A549 (cell line): ENCODE measurements around the gene MOXD1. TPM values are rescaled to one million over a fixed set of nuclear protein-coding genes. Genes with fewer than 3 reads are reported as not detected.

Experiments used
- ATAC-seq, 2 experiments: fragments of 200-7000 bp in 1 of 2; fragments of >200 bp in 1 of 2; cut with Nextera tagmentation in 1 of 2; cut with Tn5 transposase in 1 of 2; 3 replicates each; pipeline versions ENCODE4 v1.8.0 to v1.9.1; 2018 to 2020; ENCODE audit warnings: mild to moderate bottlenecking in 1 of 2, moderate library complexity in 1 of 2
- CTCF ChIA-PET: fragments of 300-600 bp; sonication (Branson Sonifier 250); formaldehyde crosslinking; extraction: SDS; loops from one replicate; lab custom pipeline; 2021; ENCODE audit warnings: antibody characterized with exemption, inconsistent platforms; lab: Yijun Ruan, JAX
- POLR2A ChIA-PET: fragments of 350-600 bp; formaldehyde crosslinking; extraction: SDS; loops from one replicate; lab custom pipeline; 2021; ENCODE audit warnings: antibody characterized with exemption, inconsistent platforms; lab: Yijun Ruan, JAX
- DNase-seq, 2 experiments: peaks; one replicate each; pipeline versions ENCODE4 v3.0.0 to v3.0.0-alpha.2; 2011 to 2016; ENCODE audit warnings: low read depth in 1 of 2, low spot score in 1 of 2
- FAIRE-seq: peaks from 2 replicates; lab custom pipeline; 2011; peaks lifted over from hg19 to GRCh38; lab: Jason Lieb, UNC
- H3K27ac ChIP-seq, 2 experiments: fragments of >200 bp; sonication (Bioruptor Twin); formaldehyde crosslinking; 3 replicates each; pipeline ENCODE4 v1.5.1; 2016 to 2017
- H3K4me1 ChIP-seq: fragments of >200 bp; sonication (Bioruptor Twin); formaldehyde crosslinking; 3 replicates; pipeline ENCODE4 v1.6.1; 2016
- H3K4me2 ChIP-seq: fragments of >200 bp; sonication (Bioruptor Twin); formaldehyde crosslinking; 3 replicates; pipeline ENCODE4 v1.6.1; 2016
- H3K4me3 ChIP-seq: fragments of >200 bp; sonication (Bioruptor Twin); formaldehyde crosslinking; 3 replicates; pipeline ENCODE4 v1.5.1; 2016
- H3K9me3 ChIP-seq: fragments of >200 bp; sonication (Bioruptor Twin); formaldehyde crosslinking; 3 replicates; pipeline ENCODE4 v1.6.1; 2016
- CBX2 ChIP-seq: fragments of 200-600 bp; sonication (generic); IDR thresholded peaks from 2 replicates; pipeline ENCODE4 v1.6.1; 2016; ENCODE audit warnings: low read depth, mild to moderate bottlenecking, borderline replicate concordance
- CEBPB ChIP-seq, 2 experiments: fragments of >200 bp in 1 of 2; sonication (Bioruptor Twin) in 1 of 2; formaldehyde crosslinking in 1 of 2; IDR thresholded peaks; 2 replicates each; pipeline ENCODE4 v1.6.1; 2012 to 2016
- CHD2 ChIP-seq: fragments of 150-350 bp; IDR thresholded peaks from 2 replicates; pipeline ENCODE4 v1.6.1; 2014; ENCODE audit warnings: low read length; ENCODE audit not compliant: partially characterized antibody
- CTCF ChIP-seq: fragments of >200 bp; sonication (Bioruptor Twin); formaldehyde crosslinking; IDR thresholded peaks from 3 replicates; pipeline ENCODE4 v1.5.1; 2016
- E2F6 ChIP-seq: IDR thresholded peaks from 2 replicates; pipeline ENCODE4 v1.6.1; 2012; ENCODE audit warnings: low read depth, borderline replicate concordance
- EHF ChIP-seq: fragments of 250-450 bp; sonication (Bioruptor Pico); IDR thresholded peaks from 2 replicates; pipeline ENCODE4 v1.5.0; 2020; ENCODE audit warnings: mild to moderate bottlenecking
- EP300 ChIP-seq, 2 experiments: fragments of >200 bp; sonication (Bioruptor Twin); formaldehyde crosslinking; IDR thresholded peaks; 2 replicates in 1 of 2; 3 replicates in 1 of 2; pipeline ENCODE4 v1.6.1; 2016 to 2017
- FOSL2 ChIP-seq, 2 experiments: fragments of 450-650 bp in 1 of 2; fragments of >200 bp in 1 of 2; sonication (Bioruptor Twin) in 1 of 2; formaldehyde crosslinking; IDR thresholded peaks; 2 replicates each; pipeline versions ENCODE4 v1.5.0 to v1.6.1; 2016 to 2020; ENCODE audit warnings: mild to moderate bottlenecking in 1 of 2, moderate library complexity in 1 of 2
- HDAC2 ChIP-seq: fragments of 200-600 bp; sonication (generic); IDR thresholded peaks from 2 replicates; pipeline ENCODE4 v1.6.1; 2016
- HES2 ChIP-seq: fragments of >200 bp; sonication (Bioruptor Twin); formaldehyde crosslinking; IDR thresholded peaks from 2 replicates; pipeline ENCODE4 v1.6.1; 2016
- HEYL ChIP-seq: fragments of 250-450 bp; sonication (Bioruptor Pico); IDR thresholded peaks from 2 replicates; pipeline ENCODE4 v1.8.0; 2021; ENCODE audit warnings: mild to moderate bottlenecking, moderate library complexity
- HOXA7 ChIP-seq: fragments of 250-450 bp; sonication (Bioruptor Pico); IDR thresholded peaks from 2 replicates; pipeline ENCODE4 v1.5.0; 2020; ENCODE audit warnings: mild to moderate bottlenecking, moderate library complexity
- HOXB13 ChIP-seq: fragments of 250-450 bp; sonication (Bioruptor Pico); IDR thresholded peaks from 2 replicates; pipeline ENCODE4 v1.5.0; 2020; ENCODE audit warnings: low read depth, mild to moderate bottlenecking, moderate library complexity
- HOXB5 ChIP-seq: fragments of 250-450 bp; sonication (Bioruptor Pico); IDR thresholded peaks from 2 replicates; pipeline ENCODE4 v1.5.0; 2020; ENCODE audit warnings: mild to moderate bottlenecking, moderate library complexity
- JUN ChIP-seq, 2 experiments: fragments of >200 bp; sonication (Bioruptor Twin); formaldehyde crosslinking; IDR thresholded peaks; 2 replicates in 1 of 2; 3 replicates in 1 of 2; pipeline ENCODE4 v1.6.1; 2016 to 2017
- KDM1A ChIP-seq: fragments of 200-600 bp; sonication (generic); IDR thresholded peaks from 2 replicates; pipeline ENCODE4 v1.6.1; 2016; ENCODE audit warnings: low read depth, mild to moderate bottlenecking
- NR3C1 ChIP-seq: fragments of >200 bp; sonication (Bioruptor Twin); formaldehyde crosslinking; IDR thresholded peaks from 3 replicates; pipeline ENCODE4 v1.6.1; 2017
- PBX3 ChIP-seq: IDR thresholded peaks from 2 replicates; pipeline ENCODE4 v1.6.1; 2012
- PHF8 ChIP-seq: fragments of 200-600 bp; sonication (generic); IDR thresholded peaks from 2 replicates; pipeline ENCODE4 v1.6.1; 2016; ENCODE audit warnings: low read depth, mild to moderate bottlenecking, antibody characterized with exemption, moderate library complexity, borderline replicate concordance
- POLR2AphosphoS2 ChIP-seq: conservative IDR thresholded peaks from 2 replicates; pipeline ENCODE4 v1.6.1; 2012; ENCODE audit warnings: low read length, improper control_type of control experiment, inconsistent platforms
- RCOR1 ChIP-seq: fragments of 150-350 bp; IDR thresholded peaks from 2 replicates; pipeline ENCODE4 v1.6.1; 2014; ENCODE audit warnings: antibody characterized with exemption, low read length, low read depth
- SREBF2 ChIP-seq: fragments of 450-650 bp; IDR thresholded peaks from 2 replicates; pipeline ENCODE4 v1.6.1; 2014; ENCODE audit warnings: mild to moderate bottlenecking, moderate library complexity
- TFCP2L1 ChIP-seq: fragments of 250-450 bp; sonication (Bioruptor Pico); IDR thresholded peaks from 2 replicates; pipeline ENCODE4 v1.5.0; 2021; ENCODE audit warnings: mild to moderate bottlenecking
- ZC3H11A ChIP-seq: fragments of 450-650 bp; IDR thresholded peaks from 2 replicates; pipeline ENCODE4 v1.6.1; 2014; ENCODE audit warnings: antibody characterized with exemption, mild to moderate bottlenecking
- ZFP36 ChIP-seq: fragments of 450-650 bp; IDR thresholded peaks from 2 replicates; pipeline ENCODE4 v1.6.1; 2014; ENCODE audit warnings: borderline replicate concordance; ENCODE audit not compliant: partially characterized antibody
- ZNF302 ChIP-seq: fragments of 250-450 bp; sonication (Bioruptor Pico); IDR thresholded peaks from 2 replicates; pipeline ENCODE4 v1.9.0; 2021; ENCODE audit warnings: inconsistent platforms, mild to moderate bottlenecking, moderate library complexity
- WGBS: methylation state at CpG from one replicate; pipeline ENCODE4 v1.1.6; 2017; ENCODE audit errors: missing lambda C conversion rate; 5-methylcytosine and 5-hydroxymethylcytosine counted together
- polyA plus RNA-seq, 4 experiments: library from polyadenylated mRNA; depleted of rRNA in 3 of 4; stranded (reverse); fragments of >200 nt; fragmentation: RNase III in 1 of 4; extraction: RNeasy Plus Mini Kit Qiagen cat#74134 plus additional on column Dnase treatment in 1 of 4; gene quantifications; 2 replicates in 3 of 4; 3 replicates in 1 of 4; pipeline ENCODE4 v1.2.3, GENCODE V29; 2011 to 2017

MOXD1 gene
- polyA plus RNA-seq, 2 of the 4 experiments (the other 2 are of a cell fraction), result 1.4 to 2.4 TPM

- no peak for ATAC-seq
- no peak for FAIRE-seq
- Histone ChIP-seq H3K4me3 (no peak overlapping the region), H3K4me1 (0 out of 3 replicates have a peak, but pooled peaks cover 5% of the 10 kb centered on the region), H3K27ac (no peak overlapping the region), H3K9me3 (no peaks in the 10 kb centered on the region), H3K4me2 (0 out of 3 replicates have a peak overlapping the region, but pooled peaks have one; percentile 12)
- no peak for DNase-seq
- CTCF ChIA-PET, result no interaction called here
- POLR2A ChIA-PET, result no interaction called here
- no peak for TF ChIP-seq HOXA7
- TF ChIP-seq CHD2, result no peak
- TF ChIP-seq FOSL2 (IDR thresholded peaks at IDR 0.05), result no peak
- no peak for TF ChIP-seq FOSL2 (CRISPR knock-in tag; IDR thresholded peaks at IDR 0.05)
- no peak for TF ChIP-seq ZC3H11A
- TF ChIP-seq PBX3, result no peak
- TF ChIP-seq E2F6, result no peak
- no peak for TF ChIP-seq CTCF
- no peak for TF ChIP-seq NR3C1
- no peak for TF ChIP-seq HOXB5
- no peak for TF ChIP-seq CBX2
- no peak for TF ChIP-seq RCOR1
- no peak for TF ChIP-seq POLR2AphosphoS2
- no peak for TF ChIP-seq PHF8
- no peak for TF ChIP-seq HES2
- TF ChIP-seq HDAC2, result no peak
- TF ChIP-seq HOXB13 (CRISPR knock-in tag), result no peak
- 58% methylated on average over 4 of the region's 4 CpGs for WGBS
Measured at GRCh38 chr6:132369526-132369925, 31.7 kb downstream of the MOXD1 start.

GRCh38 chr6:132368916-132369481, 32.3 kb downstream of the MOXD1 start:
- DNase-seq, result no peak
- Histone ChIP-seq H3K4me3 (no peak overlapping the region), H3K4me2 (no peak overlapping the region), H3K27ac (no peak overlapping the region), H3K4me1 (0 out of 3 replicates have a peak, but pooled peaks cover 5% of the 10 kb centered on the region), H3K9me3 (no peaks in the 10 kb centered on the region)
- TF ChIP-seq EHF (no peak), CEBPB (IDR thresholded peaks at IDR 0.05) (no peak), EP300 (IDR thresholded peaks at IDR 0.05) (no peak), SREBF2 (no peak), TFCP2L1 (CRISPR knock-in tag) (no peak), NR3C1 (no peak)
- POLR2A ChIA-PET, result no interaction called here
- 78% methylated on average over 7 of the region's 7 CpGs for WGBS
- no peak for FAIRE-seq
- CTCF ChIA-PET, result no interaction called here
- no peak for ATAC-seq

GRCh38 chr6:132365281-132365907, 35.9 kb downstream of the MOXD1 start:
- TF ChIP-seq JUN (IDR thresholded peaks at IDR 0.05) (no peak), HOXB13 (CRISPR knock-in tag) (no peak), KDM1A (no peak), HEYL (CRISPR knock-in tag) (no peak), ZFP36 (no peak), ZNF302 (CRISPR knock-in tag) (no peak)
- ChIA-PET CTCF (no interaction called here), POLR2A (no interaction called here)
- FAIRE-seq (no peak), ATAC-seq (no peak), DNase-seq (no peak)
- Histone ChIP-seq H3K9me3 (no peaks in the 10 kb centered on the region), H3K4me1 (no peaks in the 10 kb centered on the region), H3K4me3 (no peak overlapping the region), H3K4me2 (no peak overlapping the region), H3K27ac (no peak overlapping the region)
- WGBS, result 48% methylated on average over 4 of the region's 4 CpGs
